ENCODE data around the gene LAMA3.

The LAMA3 gene

GRCh38 chr18:23827681-23828080, 138.4 kb downstream of the LAMA3 start:
- DNase-seq = no peak

- DNase-seq = peak; percentile 67
These were observed 139.2 kb downstream of the LAMA3 start for GRCh38 chr18:23828426-23828825.

- no peak for DNase-seq
These were observed 143.7 kb downstream of the LAMA3 start for GRCh38 chr18:23832911-23833310.

GRCh38 chr18:23833714-23834113, 144.5 kb downstream of the LAMA3 start:
- DNase-seq = no peak

GRCh38 chr18:23835091-23835490, 145.8 kb downstream of the LAMA3 start:
- no peak for DNase-seq

GRCh38 chr18:23835506-23835905, 146.3 kb downstream of the LAMA3 start:
- DNase-seq = no peak

GRCh38 chr18:23837591-23837990, 148.3 kb downstream of the LAMA3 start:
- DNase-seq = no peak

GRCh38 chr18:23838233-23838632, 149.0 kb downstream of the LAMA3 start:
- no peak for DNase-seq

GRCh38 chr18:23838801-23839366, 149.6 kb downstream of the LAMA3 start:
- DNase-seq = no peak

GRCh38 chr18:23842305-23842704, 153.1 kb downstream of the LAMA3 start:
- DNase-seq = no peak

GRCh38 chr18:23844991-23845680, 155.9 kb downstream of the LAMA3 start:
- DNase-seq = peak; percentile 84

- no peak for DNase-seq
These were observed 156.9 kb downstream of the LAMA3 start for GRCh38 chr18:23845988-23846630.

GRCh38 chr18:23847321-23847986, 158.2 kb downstream of the LAMA3 start:
- no peak for DNase-seq

GRCh38 chr18:23849141-23849540, 159.9 kb downstream of the LAMA3 start:
- no peak for DNase-seq

GRCh38 chr18:23850215-23850614, 161.0 kb downstream of the LAMA3 start:
- DNase-seq = no peak

- DNase-seq = no peak
These were observed 162.3 kb downstream of the LAMA3 start for GRCh38 chr18:23851470-23852002.

- no peak for DNase-seq
These were observed 163.2 kb downstream of the LAMA3 start for GRCh38 chr18:23852236-23853045.

GRCh38 chr18:23853448-23854195, 164.4 kb downstream of the LAMA3 start:
- DNase-seq = no peak

- DNase-seq = no peak
These were observed 166.5 kb downstream of the LAMA3 start for GRCh38 chr18:23855721-23856120.

GRCh38 chr18:23856466-23857163, 167.4 kb downstream of the LAMA3 start:
- peak; percentile 85 for DNase-seq

GRCh38 chr18:23857164-23857552, 167.9 kb downstream of the LAMA3 start:
- no peak for DNase-seq
